Hematopoietic multipotent progenitor cell treated with erythropoietin and hydrocortisone succinate and interleukin-3 and kit ligand, for 6 days (in vitro differentiated cells): ENCODE results near the gene CCL27.

ENCODE experiments used
- DNase-seq: peaks from one replicate; pipeline ENCODE4 v3.0.0-alpha.2; 2015

Gene CCL27, protein sequence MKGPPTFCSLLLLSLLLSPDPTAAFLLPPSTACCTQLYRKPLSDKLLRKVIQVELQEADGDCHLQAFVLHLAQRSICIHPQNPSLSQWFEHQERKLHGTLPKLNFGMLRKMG

DNA sequence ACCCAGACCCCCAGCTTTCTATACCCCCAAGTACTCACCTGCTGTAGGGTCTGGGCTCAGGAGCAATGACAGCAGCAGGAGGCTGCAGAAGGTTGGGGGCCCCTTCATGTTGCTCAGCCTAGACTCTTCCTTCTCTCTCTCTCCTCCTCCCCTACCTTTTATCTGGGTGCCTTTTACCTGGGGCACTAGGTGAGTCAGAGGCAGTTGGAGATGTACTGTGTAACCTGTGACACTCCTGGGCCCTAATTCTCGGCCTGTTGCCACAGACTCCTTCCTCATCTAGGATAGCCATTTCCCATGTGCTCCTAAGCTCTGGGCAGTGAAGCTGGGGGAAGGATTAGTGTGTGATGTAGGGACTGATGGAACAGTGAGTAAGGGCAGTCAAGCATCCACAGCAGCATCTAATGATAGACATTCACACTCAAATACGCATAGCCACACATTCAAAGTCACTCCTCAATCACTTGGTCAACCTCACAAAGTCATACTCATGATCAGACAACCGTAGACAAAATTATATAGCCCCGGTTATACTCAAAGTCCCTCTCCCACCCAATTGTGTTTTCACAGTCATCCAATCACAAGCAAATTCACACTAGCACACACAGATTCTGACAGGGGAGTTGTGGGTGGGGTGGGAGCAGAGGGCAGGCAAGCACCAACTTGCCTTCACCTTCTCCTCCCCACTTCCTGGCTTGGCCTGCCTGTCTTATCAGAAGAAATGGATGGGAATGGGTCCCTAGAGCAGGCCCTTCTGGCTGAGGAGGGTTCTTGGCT lies at the start of gene CCL27:
Gene CCL27, minus strand, starts transcription at position 132 of the 777 bp plus-strand sequence. Its CDS starts 24 bp downstream, at position 108.
- no peak for DNase-seq

DNA sequence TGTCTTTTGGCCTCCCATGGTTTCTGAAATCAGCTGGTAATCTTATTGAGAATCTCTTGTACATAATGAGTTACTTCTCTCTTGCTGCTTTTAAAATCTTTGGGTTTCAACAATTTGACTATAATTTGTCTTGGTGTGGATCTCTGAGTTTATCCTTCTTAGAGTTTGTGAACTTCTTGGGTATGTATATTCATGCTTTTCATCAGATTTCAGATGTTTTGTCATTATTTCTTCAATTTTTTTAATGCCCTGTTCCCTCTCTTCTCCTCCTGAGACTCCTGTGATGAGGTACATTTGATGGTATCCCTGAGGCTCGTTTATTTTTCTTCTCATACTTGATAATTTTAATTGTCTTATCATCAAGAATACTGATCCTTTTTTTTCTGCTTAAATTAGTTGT lies 49.7 kb upstream of the CCL27 start:
- no peak for DNase-seq

DNA sequence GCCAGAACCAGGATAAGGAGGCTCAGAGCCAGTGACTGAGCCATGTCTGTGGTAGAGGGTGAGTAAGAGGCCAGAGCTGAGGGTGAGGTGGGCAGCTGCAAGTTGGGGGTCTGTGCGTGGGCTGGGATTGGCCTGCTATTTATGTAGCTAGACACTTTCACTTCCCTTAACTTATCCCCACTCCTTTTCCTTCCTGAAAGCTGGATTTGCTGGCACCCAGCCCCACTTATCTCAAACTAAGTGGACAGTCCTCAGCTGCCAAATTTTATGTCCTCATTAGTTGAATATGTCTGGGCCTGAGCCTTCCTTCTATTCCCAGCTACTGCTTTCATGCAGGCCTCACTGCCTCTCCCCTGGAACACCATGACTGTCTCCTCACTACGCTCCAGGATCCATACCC lies 47.6 kb upstream of the CCL27 start, which contains the start of gene CCL21:
Gene CCL21, minus strand, starts transcription at position 114 of the 400 bp plus-strand sequence. Its CDS starts 70 bp downstream, at position 44.
- no peak for DNase-seq

DNA sequence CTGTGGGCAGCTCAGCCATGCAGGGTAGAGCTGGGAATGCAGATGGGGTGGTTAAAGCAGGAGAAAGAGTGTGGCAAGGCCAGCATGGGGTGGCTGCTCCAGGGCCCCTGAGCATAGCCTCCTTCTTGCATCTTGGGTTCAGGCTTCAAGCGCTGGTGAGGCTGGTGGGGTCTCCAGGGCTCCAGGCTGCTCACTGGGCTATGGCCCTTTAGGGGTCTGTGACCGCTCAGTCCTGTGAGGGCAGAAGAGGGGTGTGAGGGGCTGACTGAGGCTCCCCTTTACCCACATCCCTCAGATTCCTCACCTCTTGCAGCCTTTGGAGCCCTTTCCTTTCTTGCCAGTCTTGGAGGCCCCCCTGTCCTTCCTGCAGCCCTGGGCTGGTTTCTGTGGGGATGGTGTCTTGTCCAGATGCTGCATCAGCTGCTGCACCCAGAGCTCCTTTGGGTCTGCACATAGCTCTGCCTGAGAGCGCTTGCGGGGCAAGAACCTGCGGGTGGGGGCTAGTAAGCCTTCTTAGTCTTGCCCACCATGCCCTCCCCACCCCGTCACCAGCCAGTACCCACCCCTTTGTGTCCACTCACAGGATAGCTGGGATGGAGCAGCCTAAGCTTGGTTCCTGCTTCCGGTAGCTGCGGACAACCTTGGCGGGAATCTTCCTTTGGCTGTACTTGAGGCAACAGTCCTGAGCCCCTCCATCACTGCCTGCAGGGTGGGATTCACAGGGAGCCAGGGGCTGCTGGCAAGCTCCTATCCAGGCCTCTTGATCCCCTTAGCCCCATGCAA lies 46.9 kb upstream of the CCL27 start:
- DNase-seq = no peak

DNA sequence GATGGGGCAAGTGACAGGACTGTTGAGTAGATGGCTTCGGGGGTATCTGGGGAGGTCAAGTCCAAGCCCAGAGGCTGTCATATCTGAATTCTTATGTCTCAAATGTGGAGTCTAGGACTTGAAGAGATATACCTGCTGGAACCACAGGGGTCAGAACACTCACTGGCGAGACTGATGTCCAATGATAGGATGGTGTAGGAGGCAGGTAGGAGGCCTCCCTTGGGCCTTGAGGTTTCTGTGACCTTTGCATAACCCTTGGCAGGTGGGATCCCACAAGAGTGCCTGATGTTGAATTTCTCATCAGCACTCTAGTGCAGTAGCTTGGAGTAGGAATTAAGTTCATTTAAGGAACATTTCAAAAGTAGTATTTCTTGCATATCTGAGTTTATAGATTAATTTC lies 44.7 kb upstream of the CCL27 start:
- DNase-seq = no peak

DNA sequence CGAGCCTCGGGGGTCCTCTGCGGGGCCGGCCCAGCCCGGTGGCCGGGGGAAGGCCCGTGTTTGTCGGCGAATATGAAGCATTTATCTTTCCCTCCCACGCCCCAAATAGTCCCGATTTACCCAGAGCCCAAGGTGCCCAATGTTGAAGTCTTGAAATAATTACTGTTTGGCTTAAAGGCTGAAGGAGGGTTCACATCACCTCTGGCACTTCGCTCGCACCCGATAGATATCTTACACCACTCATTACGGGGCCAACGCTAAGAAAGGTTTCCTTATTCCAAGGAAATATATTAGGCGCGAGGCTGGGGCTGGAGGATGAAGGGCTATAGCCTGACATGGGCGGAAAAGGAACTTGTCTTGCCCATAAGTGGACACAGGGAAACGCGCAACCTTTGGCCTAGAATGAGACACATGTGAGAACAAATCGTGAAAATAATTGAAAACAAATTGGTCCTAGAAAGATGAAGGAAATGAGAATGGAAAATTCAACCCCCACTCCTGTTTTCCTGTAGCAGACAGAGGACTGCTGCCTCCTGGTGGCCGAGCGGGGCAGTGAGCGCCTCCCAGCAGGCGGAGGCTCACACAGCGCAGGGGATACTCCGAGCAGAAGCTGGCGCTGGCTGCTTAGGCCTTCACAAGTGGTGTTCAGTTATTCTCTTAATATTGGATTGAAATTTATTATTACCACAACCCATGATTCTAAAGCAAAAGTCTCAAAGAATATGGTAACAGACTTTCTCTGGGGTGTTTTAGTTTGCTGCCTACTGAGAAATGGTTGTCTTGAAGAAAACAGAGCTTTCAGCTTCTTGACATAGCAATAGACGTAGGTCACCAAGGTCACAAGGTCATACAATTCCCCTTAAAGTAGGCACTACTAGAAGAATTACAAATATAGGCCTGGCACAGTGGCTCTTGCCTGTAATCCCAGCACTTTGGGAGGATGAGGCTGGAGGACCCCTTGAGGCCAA lies 39.6 kb upstream of the CCL27 start:
- DNase-seq = peak; percentile 87

DNA sequence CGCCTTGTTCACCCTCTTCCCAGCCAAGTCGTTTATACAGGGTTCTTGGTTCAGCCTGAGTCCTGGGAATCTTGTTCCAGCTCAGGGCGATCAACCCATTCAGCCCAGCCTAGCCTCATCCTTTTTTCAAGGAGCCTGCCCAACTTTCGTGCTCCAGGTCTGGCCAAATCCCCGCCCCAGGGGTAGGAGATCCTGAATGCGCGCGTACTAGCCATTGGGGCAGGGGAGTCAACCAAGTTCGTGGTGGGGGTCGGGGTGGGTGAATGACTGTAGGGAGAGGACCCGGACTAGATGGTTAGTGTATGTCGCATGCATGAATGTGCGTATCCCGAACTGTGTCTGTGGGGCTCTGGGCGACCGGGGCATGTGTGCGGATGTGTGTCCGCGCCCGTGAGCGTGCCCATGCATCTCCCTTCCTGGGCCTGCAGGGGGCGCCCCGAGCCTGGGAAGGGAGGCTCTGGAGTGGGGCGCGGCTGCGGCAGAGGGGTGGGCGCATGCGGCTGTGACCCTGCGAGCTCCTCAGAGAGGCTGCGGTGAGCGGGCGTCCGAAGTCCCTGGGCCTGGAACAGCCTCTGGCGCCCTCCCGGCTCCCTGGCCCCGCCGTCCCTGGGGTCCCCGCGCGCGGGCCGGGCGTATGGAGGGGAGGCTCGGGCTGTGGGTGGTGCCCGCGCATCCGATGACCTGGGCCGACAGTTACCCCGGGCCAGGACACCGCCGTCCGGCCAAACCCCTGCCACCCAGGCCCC lies 38.7 kb upstream of the CCL27 start:
- DNase-seq = peak; percentile 76

DNA sequence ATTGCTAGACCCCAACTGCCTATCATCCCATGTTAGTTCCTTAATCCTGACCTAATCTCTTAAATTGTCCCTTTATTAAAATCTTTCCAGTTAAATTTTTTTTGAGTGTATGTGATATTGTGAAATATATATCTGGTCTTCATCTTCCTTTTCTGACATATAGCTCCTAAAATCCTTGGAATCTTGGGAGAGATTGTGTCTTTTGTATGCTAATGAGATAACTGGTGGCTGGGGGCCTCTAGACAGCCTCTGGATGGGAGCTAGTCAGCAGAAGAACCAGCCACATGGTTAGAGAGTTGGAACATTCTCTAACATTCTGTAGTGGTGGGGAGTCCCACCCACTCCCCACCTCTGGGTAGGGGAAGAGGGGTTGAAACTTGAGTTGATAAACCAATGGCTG lies 32.4 kb upstream of the CCL27 start:
- no peak for DNase-seq

DNA sequence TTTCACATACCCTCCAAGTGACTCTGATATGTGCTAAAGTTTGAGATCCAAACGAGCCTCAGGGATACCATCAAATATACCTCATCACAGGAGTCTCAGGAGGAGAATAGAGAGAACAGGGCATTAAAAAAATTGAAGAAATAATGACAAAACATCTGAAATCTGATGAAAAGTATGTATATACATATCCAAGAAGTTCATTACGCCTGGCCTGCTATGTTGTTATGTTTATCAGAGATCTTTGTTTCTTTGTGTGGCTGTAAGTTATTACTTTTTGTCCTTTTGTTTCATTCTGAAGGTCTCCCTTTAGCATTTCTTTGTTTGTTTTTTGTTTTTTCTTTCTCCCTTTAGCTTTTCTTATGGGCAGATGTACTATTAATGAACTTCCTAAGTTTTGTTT lies 31.1 kb upstream of the CCL27 start:
- DNase-seq = no peak

DNA sequence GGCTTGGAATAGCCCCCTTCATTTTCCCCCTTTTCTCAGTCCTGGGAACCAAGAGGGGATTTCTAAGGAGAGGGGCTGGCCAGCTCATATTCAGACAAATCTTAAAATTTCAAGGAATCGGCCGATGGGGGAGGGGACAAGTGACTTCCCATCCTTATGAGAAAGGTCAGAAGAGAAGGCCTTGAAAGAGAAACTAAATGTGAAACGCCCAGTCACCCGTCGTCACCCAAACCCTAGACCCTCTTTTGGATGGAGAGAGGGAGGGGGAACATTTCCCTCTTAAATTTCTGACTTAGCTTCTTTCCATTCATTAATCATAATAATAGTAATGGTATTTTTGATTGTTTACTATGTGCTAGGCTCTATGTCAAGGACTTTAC lies 29.5 kb upstream of the CCL27 start:
- no peak for DNase-seq

DNA sequence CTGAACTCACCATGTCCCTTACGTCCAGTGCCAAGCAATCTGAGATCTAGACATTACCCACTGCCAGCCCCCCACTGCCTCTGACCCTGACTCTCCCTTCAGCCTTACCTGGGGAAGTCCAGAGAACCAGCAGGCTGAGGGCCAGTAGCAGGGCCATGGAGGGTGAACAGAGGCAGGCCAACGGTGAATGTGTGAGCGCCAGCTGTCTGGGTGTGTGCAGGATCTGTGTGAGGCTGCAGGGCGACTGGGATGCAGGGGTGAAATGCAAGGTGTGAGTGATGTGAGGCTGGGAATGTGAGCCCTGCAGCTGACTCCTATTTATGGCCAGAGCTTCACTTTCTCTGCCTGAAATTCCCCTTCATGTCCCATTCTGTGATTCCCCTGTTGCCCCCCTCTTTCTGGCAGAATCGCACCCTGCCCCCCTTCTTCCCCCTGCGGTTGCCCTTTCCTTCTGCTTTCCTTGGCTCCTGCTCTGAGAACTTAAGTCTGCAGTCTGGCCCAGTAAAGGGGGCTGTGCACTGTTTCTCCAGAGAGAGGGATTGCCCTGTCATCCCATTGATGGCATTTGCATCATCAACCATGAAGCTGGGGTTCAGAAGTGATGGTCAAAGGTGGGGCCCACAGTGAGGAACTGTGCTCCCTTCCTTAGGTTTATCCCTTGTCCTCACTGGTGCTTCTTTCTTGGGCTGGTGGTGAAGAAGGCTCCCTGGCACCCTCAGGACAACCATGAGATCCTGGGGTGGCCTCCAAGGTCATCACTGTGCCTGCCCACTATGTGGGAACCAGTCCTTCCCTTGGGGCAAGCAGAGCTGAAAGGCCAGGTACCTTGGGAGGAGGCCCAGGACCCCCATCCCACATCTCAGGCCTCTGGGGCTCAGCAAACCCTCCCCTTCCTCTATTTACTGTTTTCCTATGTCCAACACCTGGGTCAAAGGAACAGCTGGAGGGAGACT lies 28.8 kb upstream of the CCL27 start, which contains the start of gene CCL19:
Gene CCL19, minus strand, starts transcription at position 294 of the 953 bp plus-strand sequence. Its CDS starts 137 bp downstream, at position 157.
- peak; percentile 20 for DNase-seq

DNA sequence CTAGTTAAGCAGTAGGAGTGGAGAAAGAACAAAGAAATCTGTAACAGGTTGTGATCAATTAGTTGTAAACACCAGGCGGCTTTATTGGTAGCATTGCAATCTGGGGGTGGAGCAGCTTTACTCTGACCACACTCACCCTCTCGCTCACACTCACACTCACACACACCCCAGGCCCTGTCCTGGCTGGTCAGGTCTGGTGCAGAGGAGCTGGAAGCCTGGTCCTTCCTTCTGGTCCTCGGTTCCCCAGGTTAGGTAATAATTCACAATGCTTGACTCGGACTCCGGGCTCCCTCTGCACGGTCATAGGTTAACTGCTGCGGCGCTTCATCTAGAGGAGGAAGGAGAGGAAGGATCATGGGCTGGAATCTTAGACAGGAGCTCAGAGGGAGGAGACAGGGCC lies 27.1 kb upstream of the CCL27 start:
- DNase-seq = no peak

DNA sequence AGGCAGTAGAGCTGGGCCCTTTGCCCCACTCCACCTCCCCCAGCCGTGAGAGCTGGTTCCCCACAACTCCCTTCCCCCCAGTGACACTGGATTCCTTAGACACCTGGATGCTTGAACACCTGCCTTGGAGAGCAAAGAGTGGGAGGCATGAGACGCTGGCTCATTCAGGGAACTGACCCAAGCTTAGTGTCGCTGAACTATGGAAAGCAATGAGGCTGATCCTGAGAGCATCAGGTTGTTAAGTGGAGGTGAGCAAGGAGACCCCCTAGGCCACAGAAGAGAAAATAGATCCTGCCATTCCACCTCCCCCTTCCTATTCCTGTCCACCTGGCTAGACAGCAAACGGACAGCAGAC lies 26.6 kb upstream of the CCL27 start:
- no peak for DNase-seq

DNA sequence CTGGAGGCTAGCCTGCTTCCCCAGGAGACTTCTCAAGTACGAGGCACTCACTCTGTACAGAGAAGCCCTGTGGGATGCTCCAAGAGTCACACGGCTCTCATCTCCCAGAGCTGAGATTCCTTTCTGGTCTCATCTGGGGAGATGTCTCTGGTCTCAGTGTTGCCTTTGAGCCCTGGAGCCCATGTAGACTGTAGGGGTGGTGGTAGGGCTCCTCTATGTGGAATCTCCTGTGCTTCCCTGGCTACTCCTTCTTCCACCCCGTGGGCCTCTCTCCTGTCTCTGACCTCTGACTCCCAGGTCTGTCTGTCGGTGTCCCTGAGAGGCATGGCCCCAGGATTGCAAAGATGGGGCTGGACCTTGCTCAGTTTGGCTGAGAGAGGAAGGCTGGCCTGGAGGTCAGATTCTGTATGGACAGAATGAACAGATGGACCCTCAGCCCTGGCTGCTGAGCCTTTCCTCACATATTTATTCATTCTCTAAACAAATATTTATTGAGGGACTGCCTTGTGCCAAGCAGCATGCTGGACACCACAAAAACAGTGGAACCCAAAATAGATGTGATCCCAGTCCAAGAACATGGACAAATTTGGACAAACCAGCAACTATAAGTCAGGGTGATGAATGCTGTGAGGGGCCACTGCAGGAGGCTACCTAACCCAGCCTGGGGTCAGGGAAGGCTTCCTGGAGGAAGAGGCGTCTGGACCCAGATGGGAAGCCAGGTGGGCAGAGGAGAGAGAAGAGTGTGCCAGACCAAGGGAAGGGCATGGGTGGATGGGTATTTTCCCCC lies 26.1 kb upstream of the CCL27 start:
- DNase-seq = no peak

DNA sequence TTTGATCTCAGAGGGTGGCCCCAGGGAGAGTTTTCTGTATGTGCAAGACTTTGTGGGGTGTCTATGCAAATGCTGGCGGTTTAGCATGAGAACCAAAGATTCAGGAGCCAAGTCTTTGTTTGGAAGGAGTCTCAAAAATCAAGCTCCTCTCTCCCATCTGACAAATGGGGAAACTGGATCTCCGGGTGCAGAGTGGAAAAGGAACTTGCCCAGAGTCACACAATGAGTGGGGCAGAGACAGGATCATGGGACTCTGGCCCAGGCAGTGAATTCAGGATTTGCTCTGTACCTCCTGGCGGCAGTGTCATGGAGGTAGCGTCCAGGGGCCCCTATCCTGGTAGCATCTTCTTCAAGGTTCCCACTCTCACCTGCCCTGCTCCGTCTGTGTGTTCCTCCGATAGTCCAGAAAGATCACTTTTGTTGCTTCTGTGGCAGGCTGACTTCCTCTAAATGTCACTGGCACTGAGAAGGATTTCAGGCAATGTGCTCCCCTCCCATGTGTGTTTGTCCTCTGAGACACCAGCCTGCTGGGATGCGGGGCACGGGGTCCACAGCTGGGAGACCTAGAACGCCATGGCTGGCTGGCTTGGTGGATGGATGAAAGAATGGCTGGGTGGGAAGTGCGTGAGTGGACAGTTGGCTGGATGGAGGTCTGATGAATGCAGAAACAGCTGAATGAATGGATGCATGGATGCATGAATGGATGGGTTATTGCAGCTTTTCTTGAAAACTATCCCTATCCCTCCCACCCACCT lies 25.0 kb upstream of the CCL27 start:
- no peak for DNase-seq

DNA sequence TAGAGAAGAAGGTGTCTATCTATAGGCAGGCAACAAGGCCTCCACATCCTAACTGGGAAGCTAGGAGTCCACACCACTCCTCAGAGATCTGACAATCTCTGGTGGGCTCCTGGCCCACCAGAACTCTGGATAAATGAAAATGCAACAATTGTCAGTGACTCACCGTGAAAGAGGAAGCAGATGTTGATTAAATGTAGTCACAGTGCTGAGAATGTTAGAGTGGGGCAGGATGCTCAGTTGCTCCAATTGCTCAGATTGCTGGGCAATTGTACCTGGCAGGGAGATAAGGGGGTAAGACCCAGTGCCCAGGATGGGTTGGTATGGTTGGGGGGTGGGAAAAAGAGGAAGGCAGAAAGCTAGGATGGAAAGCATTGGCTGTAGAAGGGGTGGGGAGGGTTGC lies 24.3 kb upstream of the CCL27 start:
- DNase-seq = no peak

DNA sequence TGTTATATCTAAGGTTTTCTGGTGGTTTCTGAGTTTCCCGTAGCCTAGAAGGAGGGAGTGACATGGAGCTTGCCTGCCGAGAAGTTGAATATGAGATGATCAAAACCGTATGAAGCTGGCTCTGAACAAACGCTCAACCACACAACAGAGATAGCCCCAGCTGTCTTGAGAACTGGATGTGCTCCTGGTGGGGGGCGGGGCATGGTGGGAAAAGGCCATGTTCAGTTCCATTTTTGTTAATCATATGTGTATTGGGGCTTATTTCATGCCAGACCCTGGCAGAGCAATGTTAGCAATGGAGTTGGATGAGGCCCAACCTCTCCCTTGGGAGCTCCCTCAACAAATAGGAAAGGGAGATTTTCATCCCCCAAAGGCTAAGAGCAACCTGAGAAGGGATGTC lies 23.8 kb upstream of the CCL27 start:
- no peak for DNase-seq

DNA sequence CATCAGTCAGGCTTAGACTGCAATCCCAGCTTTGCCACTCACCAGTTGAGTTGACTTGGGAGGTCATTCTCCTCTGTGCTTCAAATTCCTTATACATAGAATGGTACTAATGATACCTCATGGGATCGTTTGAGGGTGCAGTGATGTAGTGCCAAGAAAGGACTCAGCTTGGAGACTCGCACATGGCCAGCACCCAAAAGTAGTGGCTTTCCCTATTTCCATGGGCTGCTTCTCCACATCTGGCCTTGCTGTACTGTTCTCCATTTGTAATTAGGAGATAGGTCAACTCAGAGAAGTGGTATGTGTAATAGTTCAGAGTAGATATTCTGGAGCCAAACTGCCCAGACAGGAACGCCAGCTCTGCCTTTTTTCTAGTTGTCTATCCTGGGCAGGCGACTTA lies 23.1 kb upstream of the CCL27 start:
- no peak for DNase-seq

DNA sequence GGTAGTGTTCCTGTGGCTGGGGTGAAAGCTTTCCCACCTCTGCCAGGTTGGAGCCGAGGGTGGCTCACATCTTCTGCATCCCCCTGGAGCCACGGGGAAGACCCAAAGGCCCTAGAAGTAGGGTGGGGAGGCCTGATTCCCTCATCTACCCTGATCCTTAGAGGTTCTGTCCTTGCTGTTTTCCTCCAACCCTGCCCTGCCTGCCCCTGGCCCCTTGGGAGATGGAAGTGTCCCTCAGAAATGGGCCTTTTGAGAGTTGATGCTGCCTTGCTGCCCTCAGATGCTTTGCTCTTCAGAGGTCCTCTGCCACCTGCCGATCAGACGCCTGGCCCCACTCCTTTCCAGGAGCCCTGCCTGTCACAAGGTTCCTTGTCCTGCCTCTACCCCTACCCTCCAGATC lies 22.4 kb upstream of the CCL27 start:
- DNase-seq = no peak
